ENCODE data around the gene DUSP28.

Gene DUSP28

GRCh38 chr2:240591784-240592183 is 31.6 kb downstream of the DUSP28 start:
- H3K4me1 Mint-ChIP-seq, result peaks cover 31% of the 10 kb centered on the region
- peaks cover 21% of the 10 kb centered on the region for H3K36me3 Mint-ChIP-seq
- H3K4me3 Mint-ChIP-seq, result no peak overlapping the region
- no peak for ATAC-seq
- no peaks in the 10 kb centered on the region for H3K9me3 Mint-ChIP-seq
- H3K27me3 Mint-ChIP-seq, result no peaks in the 10 kb centered on the region
- no peak overlapping the region for H3K27ac Mint-ChIP-seq

GRCh38 chr2:240593026-240593702 is 33.0 kb downstream of the DUSP28 start:
- H3K4me1 Mint-ChIP-seq, result peaks cover 20% of the 10 kb centered on the region
- no peak overlapping the region for H3K4me3 Mint-ChIP-seq
- no peaks in the 10 kb centered on the region for H3K27me3 Mint-ChIP-seq
- ATAC-seq, result no peak
- H3K36me3 Mint-ChIP-seq, result peaks cover 21% of the 10 kb centered on the region
- H3K9me3 Mint-ChIP-seq, result no peaks in the 10 kb centered on the region
- no peak overlapping the region for H3K27ac Mint-ChIP-seq

- H3K27ac Mint-ChIP-seq, result no peak overlapping the region
- H3K4me3 Mint-ChIP-seq, result no peak overlapping the region
- peaks cover 27% of the 10 kb centered on the region for H3K36me3 Mint-ChIP-seq
- ATAC-seq, result no peak
- no peaks in the 10 kb centered on the region for H3K27me3 Mint-ChIP-seq
- peaks cover 13% of the 10 kb centered on the region for H3K4me1 Mint-ChIP-seq
- no peaks in the 10 kb centered on the region for H3K9me3 Mint-ChIP-seq
These were observed 33.7 kb downstream of the DUSP28 start for GRCh38 chr2:240593703-240594451.

GRCh38 chr2:240594511-240595380 is 34.6 kb downstream of the DUSP28 start:
- no peak for ATAC-seq
- Mint-ChIP-seq H3K9me3 (no peaks in the 10 kb centered on the region), H3K36me3 (peaks cover 28% of the 10 kb centered on the region), H3K27ac (no peak overlapping the region), H3K4me3 (no peak overlapping the region), H3K4me1 (peaks cover 8% of the 10 kb centered on the region), H3K27me3 (no peaks in the 10 kb centered on the region)

- peaks cover 33% of the 10 kb centered on the region for H3K36me3 Mint-ChIP-seq
- H3K27me3 Mint-ChIP-seq, result no peaks in the 10 kb centered on the region
- no peak for ATAC-seq
- no peak overlapping the region for H3K27ac Mint-ChIP-seq
- peaks cover 8% of the 10 kb centered on the region for H3K4me1 Mint-ChIP-seq
- H3K4me3 Mint-ChIP-seq, result no peak overlapping the region
- H3K9me3 Mint-ChIP-seq, result no peaks in the 10 kb centered on the region
These were observed 35.4 kb downstream of the DUSP28 start for GRCh38 chr2:240595381-240596079.

- H3K27me3 Mint-ChIP-seq, result no peaks in the 10 kb centered on the region
- peaks cover 8% of the 10 kb centered on the region for H3K4me1 Mint-ChIP-seq
- no peak for ATAC-seq
- no peak overlapping the region for H3K4me3 Mint-ChIP-seq
- H3K27ac Mint-ChIP-seq, result no peak overlapping the region
- no peaks in the 10 kb centered on the region for H3K9me3 Mint-ChIP-seq
- peaks cover 29% of the 10 kb centered on the region for H3K36me3 Mint-ChIP-seq
These were observed 35.9 kb downstream of the DUSP28 start for GRCh38 chr2:240596080-240596460.

GRCh38 chr2:240596491-240596931 is 36.4 kb downstream of the DUSP28 start:
- Mint-ChIP-seq H3K36me3 (peaks cover 26% of the 10 kb centered on the region), H3K9me3 (no peaks in the 10 kb centered on the region), H3K4me3 (no peak overlapping the region), H3K4me1 (peaks cover 3% of the 10 kb centered on the region), H3K27me3 (no peaks in the 10 kb centered on the region), H3K27ac (no peak overlapping the region)
- ATAC-seq, result no peak

- Mint-ChIP-seq H3K36me3 (peaks cover 28% of the 10 kb centered on the region), H3K27ac (no peak overlapping the region), H3K4me3 (no peak overlapping the region), H3K27me3 (no peaks in the 10 kb centered on the region), H3K4me1 (no peaks in the 10 kb centered on the region), H3K9me3 (no peaks in the 10 kb centered on the region)
- ATAC-seq, result no peak
These were observed 36.9 kb downstream of the DUSP28 start for GRCh38 chr2:240597054-240597418.

- no peaks in the 10 kb centered on the region for H3K9me3 Mint-ChIP-seq
- ATAC-seq, result no peak
- H3K4me1 Mint-ChIP-seq, result no peaks in the 10 kb centered on the region
- H3K27me3 Mint-ChIP-seq, result no peaks in the 10 kb centered on the region
- H3K36me3 Mint-ChIP-seq, result peaks cover 29% of the 10 kb centered on the region
- H3K27ac Mint-ChIP-seq, result no peak overlapping the region
- no peak overlapping the region for H3K4me3 Mint-ChIP-seq
These were observed 37.4 kb downstream of the DUSP28 start for GRCh38 chr2:240597419-240598181.

GRCh38 chr2:240598311-240598911 is 38.3 kb downstream of the DUSP28 start:
- peaks cover 29% of the 10 kb centered on the region for H3K36me3 Mint-ChIP-seq

GRCh38 chr2:240599141-240599583 is 39.0 kb downstream of the DUSP28 start:
- Mint-ChIP-seq H3K27me3 (no peaks in the 10 kb centered on the region), H3K27ac (no peak overlapping the region), H3K4me3 (no peak overlapping the region), H3K36me3 (peaks cover 29% of the 10 kb centered on the region), H3K4me1 (no peaks in the 10 kb centered on the region), H3K9me3 (no peaks in the 10 kb centered on the region)
- ATAC-seq, result no peak

More at GRCh38 chr2:240598311-240598911, 38.3 kb downstream of the DUSP28 start:
- no peak for ATAC-seq
- H3K27me3 Mint-ChIP-seq, result no peaks in the 10 kb centered on the region
- H3K4me1 Mint-ChIP-seq, result no peaks in the 10 kb centered on the region
- no peaks in the 10 kb centered on the region for H3K9me3 Mint-ChIP-seq
- no peak overlapping the region for H3K4me3 Mint-ChIP-seq
- H3K27ac Mint-ChIP-seq, result no peak overlapping the region

GRCh38 chr2:240600451-240600961 is 40.3 kb downstream of the DUSP28 start:
- Mint-ChIP-seq H3K4me1 (no peaks in the 10 kb centered on the region), H3K27ac (no peak overlapping the region), H3K9me3 (no peaks in the 10 kb centered on the region), H3K4me3 (no peak overlapping the region), H3K27me3 (no peaks in the 10 kb centered on the region), H3K36me3 (peaks cover 29% of the 10 kb centered on the region)
- no peak for ATAC-seq

- H3K27ac Mint-ChIP-seq, result no peak overlapping the region
These were observed 41.1 kb downstream of the DUSP28 start for GRCh38 chr2:240601061-240601830.

More at GRCh38 chr2:240601061-240601830, 41.1 kb downstream of the DUSP28 start:
- Mint-ChIP-seq H3K4me3 (no peak overlapping the region), H3K27me3 (no peaks in the 10 kb centered on the region), H3K4me1 (no peaks in the 10 kb centered on the region), H3K9me3 (no peaks in the 10 kb centered on the region), H3K36me3 (peaks cover 25% of the 10 kb centered on the region)
- ATAC-seq, result no peak

Measured in stimulated activated memory B cell treated with anti-CD40 and anti-IgM and Interleukin-4, amounts not matched to agents 10 μg/mL and 1 μg/mL and 100 μg/mL, for 72 hours (primary cell).